ENCODE data around the gene TMEM11. TPM values are rescaled to one million over a fixed set of nuclear protein-coding genes. Genes with fewer than 3 reads are reported as not detected.

TMEM11 gene
- total and polyA plus RNA-seq, 2 of the 8 experiments (the other 6 are each of a cell fraction or from before 2014, with no cell fraction given): 33.3 to 90.4 TPM

DNA sequence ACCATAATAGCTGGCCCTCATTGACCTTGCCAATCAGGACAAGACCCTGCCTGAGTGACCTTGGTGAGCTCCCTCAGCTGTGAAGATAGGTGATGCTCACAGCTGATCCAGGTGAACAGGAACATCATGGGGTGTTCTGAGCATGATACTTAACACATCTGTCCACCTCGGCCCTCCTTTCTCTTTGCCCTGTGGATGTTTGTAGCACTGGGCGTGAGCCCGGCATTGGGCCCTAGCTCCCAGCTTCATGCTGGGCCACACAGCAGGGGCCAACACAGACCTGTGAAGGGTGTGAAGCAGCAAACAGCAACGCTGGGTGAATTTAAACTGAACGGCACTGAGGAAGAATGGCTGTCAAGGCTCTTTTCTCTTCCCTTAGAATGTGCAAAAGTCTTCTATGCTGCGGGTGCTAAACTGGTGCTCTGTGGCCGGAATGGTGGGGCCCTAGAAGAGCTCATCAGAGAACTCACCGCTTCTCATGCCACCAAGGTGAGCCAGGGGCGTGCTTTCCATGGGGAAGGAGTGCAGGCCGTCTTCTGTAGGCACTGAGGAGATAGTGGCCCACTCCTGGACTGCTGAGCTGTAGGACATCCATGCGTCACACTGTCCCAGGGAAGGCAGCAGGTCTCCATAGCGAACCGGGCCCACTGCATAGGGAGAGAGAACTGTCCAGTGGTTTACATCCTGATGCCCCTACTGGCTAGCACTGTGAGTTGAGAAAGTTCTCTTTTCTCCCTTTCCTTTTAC lies 35.9 kb downstream of the TMEM11 start (continued):
- TF ChIP-seq RNF2 (IDR thresholded peaks at IDR 0.05; ENCODE audit: borderline replicate concordance, low read depth, low read length, missing control alignments, poor library complexity, severe bottlenecking): no peak
- TF ChIP-seq CEBPB (IDR thresholded peaks at IDR 0.05; ENCODE audit: low read depth, low read length): no peak
- TF ChIP-seq TCF12 (IDR thresholded peaks at IDR 0.05; ENCODE audit: low read depth, low read length): no peak
- TF ChIP-seq PHF8 (conservative IDR thresholded peaks at IDR 0.05; ENCODE audit: low read depth, low read length): no peak

All from H1 (cell line).